HG03095 (cell line): Measurements from ENCODE around the gene LDAH.

Source experiments
- ATAC-seq: cut with Tn5 transposase; IDR thresholded peaks from one replicate; pipeline ENCODE4 v1.9.1; 2021; ENCODE audit warnings: moderate library complexity; ENCODE audit not compliant: unreplicated experiment

The LDAH gene

GRCh38 chr2:20641123-20641985 is 181.5 kb downstream of the LDAH start:
- ATAC-seq = no peak

DNA sequence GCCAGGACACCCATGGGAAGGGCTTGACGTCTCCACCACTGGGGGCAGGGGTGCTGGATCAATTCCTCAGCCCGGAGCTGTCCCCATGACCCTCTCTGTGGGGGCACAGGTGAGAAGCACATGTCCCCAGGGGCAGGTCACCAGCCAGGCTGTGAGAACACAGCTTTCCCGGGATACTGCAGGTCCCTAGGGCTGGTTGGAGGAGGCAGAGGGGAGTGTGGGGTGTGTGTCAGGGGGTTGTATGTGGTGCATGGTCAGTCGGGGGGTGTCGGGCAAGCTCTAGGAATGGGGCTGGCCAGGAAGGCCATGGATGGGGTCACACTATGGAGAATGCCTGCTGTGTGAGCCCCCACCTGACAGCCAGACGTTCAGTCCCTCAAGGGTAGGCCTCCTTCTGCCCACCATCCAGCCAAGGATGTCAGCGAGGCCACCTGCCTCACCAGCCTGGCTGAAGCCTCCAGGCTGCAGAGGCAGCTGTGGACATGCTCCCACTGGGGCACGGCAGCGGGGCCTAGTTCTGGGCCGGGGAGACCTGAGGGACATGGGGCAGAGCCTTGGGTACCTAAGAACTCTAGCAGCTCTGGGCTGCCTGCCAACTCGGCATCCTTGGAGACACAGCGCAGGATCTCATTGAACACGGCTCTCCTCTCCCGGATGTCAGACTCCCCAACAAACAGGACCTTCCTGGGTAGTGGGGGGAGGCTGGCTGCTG is 182.3 kb downstream of the LDAH start:
- no peak for ATAC-seq

GRCh38 chr2:20638646-20639430 is 184.1 kb downstream of the LDAH start:
- ATAC-seq = no peak

DNA sequence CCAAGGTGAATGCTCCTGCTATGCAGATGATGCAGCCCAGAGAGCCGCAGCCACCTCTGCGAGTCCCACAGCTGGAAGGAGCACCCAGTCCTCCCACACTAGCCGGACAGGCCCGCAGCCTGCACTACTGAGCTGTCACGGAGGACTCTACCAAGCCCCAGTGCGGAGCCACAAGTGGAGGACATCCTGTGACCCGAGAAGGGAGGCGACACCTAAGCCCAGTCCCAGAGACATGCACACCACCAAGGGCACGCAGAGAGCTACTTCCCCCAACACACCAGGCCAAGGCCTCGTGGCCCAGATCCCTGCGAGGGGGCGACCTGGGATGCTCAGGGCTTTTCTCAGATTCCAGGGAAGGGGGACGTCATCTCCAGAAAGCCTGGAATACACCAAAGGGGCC is 184.9 kb downstream of the LDAH start:
- ATAC-seq = no peak

DNA sequence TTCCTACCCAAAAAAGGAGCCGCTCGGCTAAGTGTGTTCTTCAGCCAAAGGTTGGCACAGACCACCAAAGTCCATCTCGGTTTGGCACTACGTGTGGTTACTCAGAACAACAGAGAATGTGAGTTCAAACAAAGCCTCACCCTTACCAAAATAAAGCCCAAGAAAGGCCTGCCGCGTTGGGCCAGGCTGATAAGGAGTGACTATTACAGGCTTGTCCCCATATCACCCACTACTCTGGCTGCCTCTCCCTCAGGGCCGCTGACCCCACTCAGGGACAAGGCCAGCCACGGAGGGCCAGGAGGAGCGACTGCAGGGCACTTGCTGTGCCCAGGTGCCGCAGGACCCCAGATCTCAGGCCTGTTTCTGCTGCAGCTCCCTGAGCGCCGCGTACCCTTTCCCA is 185.8 kb downstream of the LDAH start:
- ATAC-seq = no peak

- ATAC-seq = peak; percentile 45
Observed at GRCh38 chr2:20635675-20636584, 187.0 kb downstream of the LDAH start.

DNA sequence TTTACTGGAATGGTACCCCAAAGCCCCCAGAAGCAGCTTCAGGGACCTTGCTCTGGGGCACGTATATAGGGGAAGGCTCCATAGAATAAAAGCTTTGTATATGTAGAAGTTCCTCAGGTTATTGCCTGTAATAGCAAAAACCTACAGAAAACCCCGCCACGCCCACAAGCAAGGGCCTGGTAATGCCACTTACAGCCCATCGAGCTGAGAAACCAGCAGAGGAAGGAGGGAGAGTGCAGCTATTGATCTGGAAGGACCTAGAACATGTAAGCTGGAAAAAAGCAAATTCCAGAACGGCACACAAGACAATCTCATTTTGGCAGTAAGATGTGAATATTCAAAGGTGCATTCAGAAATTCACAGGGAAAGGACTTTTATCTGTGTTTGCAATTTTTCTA is 187.8 kb downstream of the LDAH start:
- no peak for ATAC-seq

DNA sequence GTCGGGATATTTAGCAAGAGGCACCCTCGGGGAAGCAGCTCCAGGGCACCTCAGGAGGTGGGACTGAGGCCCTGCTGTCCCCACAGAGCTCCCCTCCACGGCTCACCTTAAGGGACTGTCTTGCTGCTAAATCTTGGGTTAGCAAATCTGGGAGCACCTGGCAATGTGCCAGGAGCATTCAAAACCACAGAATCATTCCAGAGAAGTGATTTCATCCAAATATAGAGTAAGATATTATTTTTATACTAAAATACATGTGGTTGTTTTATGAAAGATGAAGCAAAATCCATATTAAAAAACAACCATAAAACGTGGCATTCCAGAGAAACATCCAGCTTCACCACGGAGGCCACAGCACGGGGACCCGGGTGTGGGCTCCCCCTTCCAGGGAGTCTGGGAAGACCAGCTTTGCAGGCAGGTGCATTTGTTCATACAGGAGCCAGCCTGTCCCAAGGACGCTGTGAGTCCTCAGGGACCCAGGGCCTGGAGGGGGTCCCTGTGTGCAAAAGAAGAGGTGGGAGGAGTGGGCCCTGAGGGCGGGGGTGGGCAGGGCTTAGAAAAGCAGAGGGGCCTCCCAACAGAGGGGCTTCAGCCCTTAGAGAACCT is 188.3 kb downstream of the LDAH start:
- no peak for ATAC-seq
